Measurements from ENCODE around the gene ASB12.

Gene ASB12

DNA sequence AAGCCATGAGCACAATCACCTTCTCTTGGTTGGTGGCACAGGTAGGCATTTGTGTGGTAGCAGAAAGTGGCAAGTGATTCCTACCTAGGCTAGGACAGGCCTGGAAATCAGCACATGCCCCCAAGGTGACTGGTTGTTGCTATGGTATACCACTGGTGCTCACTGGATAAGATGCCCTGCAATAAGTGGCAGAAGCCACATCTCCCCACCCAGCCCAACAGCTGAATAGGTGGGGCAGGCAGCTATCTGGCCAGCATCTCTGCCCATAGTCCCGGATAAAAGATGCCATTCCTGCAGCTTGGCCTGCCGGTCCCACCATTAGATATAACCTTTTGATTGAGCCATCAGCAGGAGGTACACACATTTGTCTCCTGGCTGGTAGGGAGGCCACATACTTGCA is 46.0 kb downstream of the ASB12 start:
- no peak for DNase-seq

DNA sequence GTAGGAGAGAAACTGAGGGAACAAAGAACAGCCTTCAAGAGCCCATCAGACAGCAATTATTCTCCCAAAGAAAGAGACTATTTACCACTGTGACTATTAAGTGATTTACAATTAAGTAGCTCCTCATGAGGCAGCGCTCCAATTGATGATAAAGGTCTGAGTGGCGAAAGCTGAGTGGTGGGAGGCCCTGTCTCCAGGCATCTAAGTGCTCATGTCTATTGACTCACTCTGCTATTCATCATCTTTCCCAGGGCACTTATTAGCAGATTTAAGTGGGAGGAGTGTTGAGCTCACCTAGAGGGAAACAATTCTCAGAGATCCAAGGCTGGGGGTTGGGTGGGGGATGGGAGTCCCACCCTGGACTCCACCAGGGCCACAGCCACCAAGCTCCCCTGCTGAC is 48.2 kb downstream of the ASB12 start:
- DNase-seq, result no peak

DNA sequence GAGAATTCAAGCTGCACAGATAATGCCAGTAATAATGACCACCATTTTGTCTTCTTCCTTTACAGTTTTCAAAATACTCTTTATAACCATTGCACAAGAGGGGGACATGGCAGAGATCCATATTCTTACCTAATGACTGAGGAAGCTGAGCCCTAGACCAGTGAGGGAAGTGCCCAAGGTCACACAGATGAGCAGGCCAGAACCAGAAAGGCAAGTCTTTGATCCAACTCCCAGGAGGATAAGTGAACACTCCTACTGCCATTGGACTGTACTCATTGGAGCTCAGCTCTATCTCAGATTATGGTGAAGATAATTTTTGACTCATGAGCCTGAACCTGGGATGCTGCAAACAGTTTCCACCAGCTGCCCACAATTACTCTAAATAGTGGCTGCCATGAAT is 53.5 kb downstream of the ASB12 start:
- no peak for DNase-seq

Data from NCI-H1092 (cell line).